WTC11 (cell line): ENCODE measurements around the gene EVL.

ENCODE experiments used
- GTF2I ChIP-seq: fragments of 250-450 bp; sonication (Bioruptor Pico); conservative IDR thresholded peaks from 2 replicates; pipeline ENCODE4 v1.4.0; 2021; ENCODE audit warnings: mild to moderate bottlenecking
- KAT7 ChIP-seq: sonication (generic); formaldehyde crosslinking; IDR thresholded peaks from 2 replicates; pipeline ENCODE4 v1.8.1; 2023; ENCODE audit warnings: missing genetic modification reagents, mild to moderate bottlenecking, borderline replicate concordance
- NFYB ChIP-seq: sonication (generic); formaldehyde crosslinking; conservative IDR thresholded peaks from 2 replicates; pipeline ENCODE4 v1.8.0; 2022; ENCODE audit warnings: low read depth, missing genetic modification reagents
- RELA ChIP-seq: sonication (generic); formaldehyde crosslinking; IDR thresholded peaks from 2 replicates; pipeline ENCODE4 v1.8.1; 2022; ENCODE audit warnings: missing genetic modification reagents, mild to moderate bottlenecking, borderline replicate concordance
- SOX15 ChIP-seq: fragments of 250-450 bp; sonication (Bioruptor Pico); IDR thresholded peaks from 2 replicates; pipeline ENCODE4 v1.9.0; 2021; ENCODE audit warnings: mild to moderate bottlenecking
- ZNF138 ChIP-seq: sonication (generic); formaldehyde crosslinking; conservative IDR thresholded peaks from 2 replicates; pipeline ENCODE4 v1.8.1; 2022; ENCODE audit warnings: mild to moderate bottlenecking, moderate library complexity, missing genetic modification reagents
- TF ChIP-seq, protein P1 (sequence below): fragments of 200-600 bp; IDR thresholded peaks from 2 replicates; pipeline ENCODE4 v1.8.0; 2022; ENCODE audit warnings: antibody characterized with exemption
- TF ChIP-seq, protein P2 (sequence below): sonication (generic); formaldehyde crosslinking; IDR thresholded peaks from 2 replicates; pipeline ENCODE4 v1.8.1; 2022; ENCODE audit warnings: mild to moderate bottlenecking, moderate library complexity, missing genetic modification reagents
- TF ChIP-seq, protein P3 (sequence below): sonication (generic); formaldehyde crosslinking; IDR thresholded peaks from 2 replicates; pipeline ENCODE4 v1.8.0; 2022; ENCODE audit warnings: mild to moderate bottlenecking, missing genetic modification reagents
- TF ChIP-seq, protein P4 (sequence below): fragments of 250-450 bp; sonication (Bioruptor Pico); conservative IDR thresholded peaks from 2 replicates; pipeline ENCODE4 v1.9.0; 2021; ENCODE audit warnings: mild to moderate bottlenecking
- TF ChIP-seq, protein P5 (sequence below): sonication (generic); formaldehyde crosslinking; IDR thresholded peaks from 2 replicates; pipeline ENCODE4 v1.8.0; 2023; ENCODE audit warnings: mild to moderate bottlenecking, missing genetic modification reagents

DNA sequence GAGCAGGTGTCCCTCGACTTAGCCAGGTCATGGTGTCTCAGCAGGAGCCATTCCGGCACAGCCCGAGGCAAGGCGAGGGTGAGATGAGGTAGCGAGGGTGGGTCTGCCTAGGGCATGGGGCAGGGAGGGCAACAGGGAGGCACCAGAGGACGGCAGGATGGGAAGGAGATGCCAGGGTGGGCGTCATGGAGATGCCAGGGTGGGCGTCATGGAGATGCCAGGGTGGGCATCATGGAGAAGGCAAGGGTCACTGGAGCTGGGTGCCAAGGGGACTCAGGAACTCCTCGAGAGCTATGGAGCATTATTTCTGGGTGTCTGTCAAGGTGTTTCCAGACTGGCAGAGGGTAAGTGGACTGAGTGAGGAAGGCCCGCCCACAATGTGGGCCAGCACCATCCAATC lies 86.9 kb downstream of the EVL start:
- TF ChIP-seq, protein P1, sequence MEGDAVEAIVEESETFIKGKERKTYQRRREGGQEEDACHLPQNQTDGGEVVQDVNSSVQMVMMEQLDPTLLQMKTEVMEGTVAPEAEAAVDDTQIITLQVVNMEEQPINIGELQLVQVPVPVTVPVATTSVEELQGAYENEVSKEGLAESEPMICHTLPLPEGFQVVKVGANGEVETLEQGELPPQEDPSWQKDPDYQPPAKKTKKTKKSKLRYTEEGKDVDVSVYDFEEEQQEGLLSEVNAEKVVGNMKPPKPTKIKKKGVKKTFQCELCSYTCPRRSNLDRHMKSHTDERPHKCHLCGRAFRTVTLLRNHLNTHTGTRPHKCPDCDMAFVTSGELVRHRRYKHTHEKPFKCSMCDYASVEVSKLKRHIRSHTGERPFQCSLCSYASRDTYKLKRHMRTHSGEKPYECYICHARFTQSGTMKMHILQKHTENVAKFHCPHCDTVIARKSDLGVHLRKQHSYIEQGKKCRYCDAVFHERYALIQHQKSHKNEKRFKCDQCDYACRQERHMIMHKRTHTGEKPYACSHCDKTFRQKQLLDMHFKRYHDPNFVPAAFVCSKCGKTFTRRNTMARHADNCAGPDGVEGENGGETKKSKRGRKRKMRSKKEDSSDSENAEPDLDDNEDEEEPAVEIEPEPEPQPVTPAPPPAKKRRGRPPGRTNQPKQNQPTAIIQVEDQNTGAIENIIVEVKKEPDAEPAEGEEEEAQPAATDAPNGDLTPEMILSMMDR = no peak
- TF ChIP-seq, protein P2, sequence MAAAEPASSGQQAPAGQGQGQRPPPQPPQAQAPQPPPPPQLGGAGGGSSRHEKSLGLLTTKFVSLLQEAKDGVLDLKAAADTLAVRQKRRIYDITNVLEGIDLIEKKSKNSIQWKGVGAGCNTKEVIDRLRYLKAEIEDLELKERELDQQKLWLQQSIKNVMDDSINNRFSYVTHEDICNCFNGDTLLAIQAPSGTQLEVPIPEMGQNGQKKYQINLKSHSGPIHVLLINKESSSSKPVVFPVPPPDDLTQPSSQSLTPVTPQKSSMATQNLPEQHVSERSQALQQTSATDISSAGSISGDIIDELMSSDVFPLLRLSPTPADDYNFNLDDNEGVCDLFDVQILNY (CRISPR knock-in tag) = no peak
- TF ChIP-seq, protein P3, sequence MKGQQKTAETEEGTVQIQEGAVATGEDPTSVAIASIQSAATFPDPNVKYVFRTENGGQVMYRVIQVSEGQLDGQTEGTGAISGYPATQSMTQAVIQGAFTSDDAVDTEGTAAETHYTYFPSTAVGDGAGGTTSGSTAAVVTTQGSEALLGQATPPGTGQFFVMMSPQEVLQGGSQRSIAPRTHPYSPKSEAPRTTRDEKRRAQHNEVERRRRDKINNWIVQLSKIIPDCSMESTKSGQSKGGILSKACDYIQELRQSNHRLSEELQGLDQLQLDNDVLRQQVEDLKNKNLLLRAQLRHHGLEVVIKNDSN (CRISPR knock-in tag) = no peak
- TF ChIP-seq SOX15 (CRISPR knock-in tag) = no peak
- TF ChIP-seq GTF2I = no peak
- TF ChIP-seq, protein P4, sequence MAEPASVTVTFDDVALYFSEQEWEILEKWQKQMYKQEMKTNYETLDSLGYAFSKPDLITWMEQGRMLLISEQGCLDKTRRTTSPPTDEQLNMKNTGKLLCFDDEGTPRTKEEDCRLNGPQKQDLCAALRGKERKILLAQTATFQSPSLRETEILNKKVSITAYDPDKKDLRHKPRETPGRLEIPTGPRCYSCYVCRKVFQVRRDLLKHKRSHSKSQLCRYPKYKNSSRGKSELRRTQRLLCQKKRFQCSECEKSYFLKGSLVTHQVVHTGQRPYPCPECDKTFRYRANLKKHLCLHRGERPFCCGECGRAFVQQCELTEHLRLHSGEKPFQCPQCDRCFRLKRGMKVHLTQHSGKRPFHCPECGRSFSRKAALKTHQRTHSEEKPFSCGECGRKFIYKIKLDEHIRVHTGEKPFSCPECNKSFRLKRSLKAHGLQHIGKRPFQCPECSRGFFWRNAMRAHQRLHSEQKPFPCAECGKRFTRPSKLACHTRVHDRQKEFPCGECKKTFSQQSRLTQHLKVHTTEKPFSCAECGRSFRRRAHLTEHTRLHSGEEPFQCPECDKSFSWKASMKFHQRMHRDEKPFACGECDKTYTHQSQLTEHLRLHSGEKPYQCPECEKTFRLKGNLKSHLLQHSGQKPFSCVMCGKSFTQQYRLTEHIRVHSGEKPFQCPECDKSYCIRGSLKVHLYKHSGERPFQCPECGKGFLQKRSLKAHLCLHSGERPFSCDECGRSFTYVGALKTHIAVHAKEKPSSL = no peak
- no peak for TF ChIP-seq RELA
- TF ChIP-seq, protein P5, sequence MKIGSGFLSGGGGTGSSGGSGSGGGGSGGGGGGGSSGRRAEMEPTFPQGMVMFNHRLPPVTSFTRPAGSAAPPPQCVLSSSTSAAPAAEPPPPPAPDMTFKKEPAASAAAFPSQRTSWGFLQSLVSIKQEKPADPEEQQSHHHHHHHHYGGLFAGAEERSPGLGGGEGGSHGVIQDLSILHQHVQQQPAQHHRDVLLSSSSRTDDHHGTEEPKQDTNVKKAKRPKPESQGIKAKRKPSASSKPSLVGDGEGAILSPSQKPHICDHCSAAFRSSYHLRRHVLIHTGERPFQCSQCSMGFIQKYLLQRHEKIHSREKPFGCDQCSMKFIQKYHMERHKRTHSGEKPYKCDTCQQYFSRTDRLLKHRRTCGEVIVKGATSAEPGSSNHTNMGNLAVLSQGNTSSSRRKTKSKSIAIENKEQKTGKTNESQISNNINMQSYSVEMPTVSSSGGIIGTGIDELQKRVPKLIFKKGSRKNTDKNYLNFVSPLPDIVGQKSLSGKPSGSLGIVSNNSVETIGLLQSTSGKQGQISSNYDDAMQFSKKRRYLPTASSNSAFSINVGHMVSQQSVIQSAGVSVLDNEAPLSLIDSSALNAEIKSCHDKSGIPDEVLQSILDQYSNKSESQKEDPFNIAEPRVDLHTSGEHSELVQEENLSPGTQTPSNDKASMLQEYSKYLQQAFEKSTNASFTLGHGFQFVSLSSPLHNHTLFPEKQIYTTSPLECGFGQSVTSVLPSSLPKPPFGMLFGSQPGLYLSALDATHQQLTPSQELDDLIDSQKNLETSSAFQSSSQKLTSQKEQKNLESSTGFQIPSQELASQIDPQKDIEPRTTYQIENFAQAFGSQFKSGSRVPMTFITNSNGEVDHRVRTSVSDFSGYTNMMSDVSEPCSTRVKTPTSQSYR (CRISPR knock-in tag) = no peak
- no peak for TF ChIP-seq ZNF138
- no peak for TF ChIP-seq NFYB (CRISPR knock-in tag)
- no peak for TF ChIP-seq KAT7 (CRISPR knock-in tag)
